BE2C (cell line): ENCODE measurements around the gene SEC14L2.

ENCODE experiments used
- DNase-seq: peaks from one replicate; pipeline ENCODE4 v3.0.0-alpha.2; 2020
- H3K27me3 ChIP-seq: fragments of 250-450 bp; sonication (Bioruptor Pico); 2 replicates; pipeline ENCODE4 v1.5.1; 2020; ENCODE audit warnings: mild to moderate bottlenecking
- H3K36me3 ChIP-seq: fragments of 250-450 bp; sonication (Bioruptor Pico); 2 replicates; pipeline ENCODE4 v1.5.1; 2020; ENCODE audit warnings: mild to moderate bottlenecking
- H3K4me1 ChIP-seq: fragments of 250-450 bp; sonication (Bioruptor Pico); 2 replicates; pipeline ENCODE4 v1.5.1; 2020
- H3K4me3 ChIP-seq: 2 replicates; pipeline ENCODE4 v1.5.1; 2011; ENCODE audit warnings: low read depth, low read length
- H3K9me3 ChIP-seq: fragments of 250-450 bp; sonication (Bioruptor Pico); 2 replicates; pipeline ENCODE4 v1.5.1; 2020
- TF ChIP-seq, protein P1 (sequence below): IDR thresholded peaks from 2 replicates; pipeline ENCODE4 v1.5.1; 2012; ENCODE audit warnings: mild to moderate bottlenecking, low read depth, low read length

Gene SEC14L2

DNA sequence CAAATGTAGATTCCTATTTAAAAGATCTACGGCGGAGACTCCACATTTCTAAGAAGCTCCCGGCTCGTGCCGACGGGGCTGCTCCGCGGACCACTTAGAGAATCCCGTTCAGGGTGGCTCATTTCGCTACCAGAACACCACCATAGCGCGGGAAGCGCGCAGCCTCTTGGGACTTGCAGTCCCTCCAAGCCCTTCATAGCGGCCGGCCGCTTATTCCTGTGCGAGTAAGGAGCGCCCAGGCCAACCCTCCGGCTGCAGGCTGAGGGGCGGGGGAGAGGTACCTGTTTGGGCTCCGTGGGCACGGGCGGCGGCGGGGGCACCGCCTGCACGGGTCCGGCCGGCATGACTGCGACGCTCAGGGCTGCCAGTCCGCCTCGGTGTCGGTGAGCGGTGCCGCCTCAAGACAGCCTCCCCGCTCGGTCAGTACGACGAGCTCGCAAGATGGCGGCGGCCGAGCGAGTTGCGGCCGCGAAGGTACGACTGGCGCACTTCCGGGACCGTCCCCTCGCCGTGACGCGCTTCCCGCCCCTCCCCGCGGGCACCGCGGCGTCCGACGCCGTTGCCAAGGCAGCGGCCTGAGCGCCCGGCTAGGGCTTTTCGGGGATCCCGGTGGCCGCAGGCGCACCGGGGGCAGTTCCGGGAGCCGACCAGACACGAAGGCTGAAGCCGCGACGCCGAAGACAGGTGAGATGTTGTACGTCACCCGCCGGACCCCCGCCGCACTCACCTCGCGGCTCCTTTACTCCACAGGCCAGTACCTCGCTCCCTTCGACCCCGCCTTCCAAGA, 40.2 kb upstream of the SEC14L2 start, which contains the start of the genes CCDC157 and SF3A1:
CCDC157 (plus strand) TSS at position 559 of the 787 bp plus-strand sequence. CDS start 8,994 bp downstream, outside the sequence.
SF3A1 (minus strand) TSS at position 446 of the 787 bp plus-strand sequence; CDS start at position 344, 102 bp downstream.
- DNase-seq = peak; percentile 94
- Histone ChIP-seq H3K9me3 (no peaks in the 10 kb centered on the region), H3K4me1 (no peaks in the 10 kb centered on the region), H3K27me3 (no peaks in the 10 kb centered on the region), H3K36me3 (peaks cover 11% of the 10 kb centered on the region), H3K4me3 (peak within 1 kb of the TSS; percentile 99)
- TF ChIP-seq, protein P1, sequence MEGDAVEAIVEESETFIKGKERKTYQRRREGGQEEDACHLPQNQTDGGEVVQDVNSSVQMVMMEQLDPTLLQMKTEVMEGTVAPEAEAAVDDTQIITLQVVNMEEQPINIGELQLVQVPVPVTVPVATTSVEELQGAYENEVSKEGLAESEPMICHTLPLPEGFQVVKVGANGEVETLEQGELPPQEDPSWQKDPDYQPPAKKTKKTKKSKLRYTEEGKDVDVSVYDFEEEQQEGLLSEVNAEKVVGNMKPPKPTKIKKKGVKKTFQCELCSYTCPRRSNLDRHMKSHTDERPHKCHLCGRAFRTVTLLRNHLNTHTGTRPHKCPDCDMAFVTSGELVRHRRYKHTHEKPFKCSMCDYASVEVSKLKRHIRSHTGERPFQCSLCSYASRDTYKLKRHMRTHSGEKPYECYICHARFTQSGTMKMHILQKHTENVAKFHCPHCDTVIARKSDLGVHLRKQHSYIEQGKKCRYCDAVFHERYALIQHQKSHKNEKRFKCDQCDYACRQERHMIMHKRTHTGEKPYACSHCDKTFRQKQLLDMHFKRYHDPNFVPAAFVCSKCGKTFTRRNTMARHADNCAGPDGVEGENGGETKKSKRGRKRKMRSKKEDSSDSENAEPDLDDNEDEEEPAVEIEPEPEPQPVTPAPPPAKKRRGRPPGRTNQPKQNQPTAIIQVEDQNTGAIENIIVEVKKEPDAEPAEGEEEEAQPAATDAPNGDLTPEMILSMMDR = no peak

DNA sequence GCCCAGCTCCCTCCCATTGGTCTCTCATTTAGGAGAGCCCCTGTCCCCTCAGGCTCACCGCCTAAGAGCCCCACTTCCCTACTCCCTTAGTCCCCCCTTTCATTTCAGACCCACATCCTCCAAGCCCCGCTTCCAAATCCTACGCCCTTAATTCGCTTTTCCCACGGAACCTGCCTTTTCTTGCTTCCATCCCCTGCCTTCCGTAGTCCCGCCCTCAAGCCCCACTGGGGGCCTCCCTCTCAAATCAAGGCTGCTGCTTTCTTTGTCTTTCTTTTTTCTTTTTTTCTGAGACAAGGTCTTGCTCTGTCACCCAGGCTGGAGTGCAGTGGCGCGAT, 39.6 kb upstream of the SEC14L2 start:
- TF ChIP-seq, protein P1 = no peak
- no peaks in the 10 kb centered on the region for H3K27me3 ChIP-seq
- no peak for DNase-seq
- peak overlapping the region; percentile 99 for H3K4me3 ChIP-seq
- no peaks in the 10 kb centered on the region for H3K9me3 ChIP-seq
- H3K4me1 ChIP-seq = no peaks in the 10 kb centered on the region
- peaks cover 10% of the 10 kb centered on the region for H3K36me3 ChIP-seq

DNA sequence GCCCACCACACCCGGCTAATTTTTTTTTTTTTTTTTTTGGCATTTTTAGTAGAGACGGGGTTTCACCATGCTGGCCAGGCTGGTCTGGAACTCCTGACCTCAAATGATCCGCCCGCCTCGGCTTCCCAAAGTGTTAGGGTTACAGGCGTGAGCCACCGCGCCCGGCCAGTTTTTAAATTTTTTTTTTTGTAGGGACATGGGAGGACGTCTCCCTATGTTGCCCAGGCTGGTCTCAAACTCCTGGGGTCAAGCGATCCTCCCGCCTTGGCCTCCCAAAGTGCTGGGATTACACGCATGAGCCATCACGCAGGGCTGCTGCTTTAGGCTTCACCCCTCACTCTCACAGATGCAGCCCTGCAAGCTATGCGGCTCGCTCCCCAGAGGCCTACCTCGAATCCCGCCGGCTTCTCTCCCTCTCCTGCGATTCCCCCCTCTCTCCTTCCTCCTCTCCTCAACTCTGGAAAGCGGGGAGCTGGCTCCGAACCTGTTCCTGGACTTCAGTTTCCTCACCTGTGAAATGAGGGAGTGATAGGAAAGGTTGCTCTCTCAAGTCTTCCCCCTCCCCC, 39.1 kb upstream of the SEC14L2 start:
- Histone ChIP-seq H3K36me3 (peaks cover 5% of the 10 kb centered on the region), H3K9me3 (no peaks in the 10 kb centered on the region), H3K27me3 (no peaks in the 10 kb centered on the region), H3K4me1 (no peaks in the 10 kb centered on the region), H3K4me3 (no peak overlapping the region; the same call in 1 of the 2 replicates)
- DNase-seq = no peak
- TF ChIP-seq, protein P1 = no peak

DNA sequence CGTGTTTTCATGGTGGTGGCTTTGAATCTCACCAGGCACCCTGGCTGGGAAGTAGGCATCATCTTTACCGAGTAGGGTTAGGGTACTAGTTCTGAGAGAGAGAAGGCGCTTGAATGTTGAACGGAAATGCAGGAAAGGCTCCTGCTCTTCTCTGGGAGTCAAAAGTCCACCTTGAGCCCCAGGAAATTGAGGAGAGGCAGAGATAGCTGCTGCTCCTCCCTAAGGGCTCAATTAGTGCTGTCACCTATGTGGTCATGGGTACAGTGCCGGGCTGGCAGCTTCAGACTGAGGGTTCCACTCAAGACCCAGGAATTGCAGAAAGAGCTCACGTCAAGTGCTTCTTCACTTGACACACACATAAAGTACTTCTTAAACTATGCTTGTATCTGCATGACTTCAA, 38.3 kb upstream of the SEC14L2 start:
- Histone ChIP-seq H3K27me3 (no peaks in the 10 kb centered on the region), H3K4me3 (no peak overlapping the region)
- TF ChIP-seq, protein P1 = no peak

DNA sequence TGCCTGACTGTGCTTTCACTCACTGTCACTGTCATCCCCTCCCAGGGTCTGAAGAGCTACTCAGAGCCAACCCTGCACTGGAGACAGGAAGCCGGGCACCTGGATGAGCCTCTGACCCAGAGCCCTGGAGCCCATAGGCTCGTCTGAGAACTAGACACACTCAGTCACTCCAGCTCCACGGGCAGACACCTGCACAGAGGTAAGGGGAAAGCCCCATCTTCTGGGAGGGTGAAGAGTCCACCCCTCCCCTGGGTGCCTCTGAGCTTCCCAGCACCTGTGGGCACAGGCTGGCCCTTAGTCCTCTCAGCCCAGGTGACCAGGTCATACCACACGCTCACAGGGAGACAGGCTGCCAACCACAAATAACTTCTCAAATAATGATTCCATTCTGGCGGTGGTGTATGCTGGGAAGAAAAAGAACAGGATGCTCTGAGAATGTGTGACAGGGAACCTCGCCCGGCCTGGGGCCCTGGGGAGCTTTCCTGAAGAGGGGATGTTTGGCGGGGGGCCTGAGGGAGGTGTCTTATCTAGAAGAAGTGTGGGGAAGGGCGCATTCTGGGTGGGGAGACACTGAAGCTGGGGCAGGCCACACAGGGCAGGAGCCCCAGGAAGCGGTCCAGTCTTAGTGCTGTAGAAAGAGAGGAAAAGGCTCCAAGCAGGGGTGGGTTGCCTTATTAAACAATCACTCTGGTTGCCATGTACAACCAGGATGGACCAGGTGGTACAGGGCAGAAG, 34.7 kb upstream of the SEC14L2 start:
- TF ChIP-seq, protein P1 = no peak
- no peaks in the 10 kb centered on the region for H3K9me3 ChIP-seq
- no peaks in the 10 kb centered on the region for H3K27me3 ChIP-seq
- DNase-seq = no peak
- H3K36me3 ChIP-seq = no peaks in the 10 kb centered on the region
- no peaks in the 10 kb centered on the region for H3K4me1 ChIP-seq
- H3K4me3 ChIP-seq = no peak overlapping the region

More for the DNA sequence above, 38.3 kb upstream of the SEC14L2 start:
- H3K36me3 ChIP-seq = no peaks in the 10 kb centered on the region; the same call in 1 of the 2 replicates
- H3K9me3 ChIP-seq = no peaks in the 10 kb centered on the region
- H3K4me1 ChIP-seq = no peaks in the 10 kb centered on the region
- DNase-seq = no peak
